Activated effector memory CD4-positive, alpha-beta T cell treated with anti-CD3 and anti-CD28 coated beads, Interleukin-2, amount 50 U/mL, for 16 hours (primary cell): ENCODE data around the gene OR2H1.
"Not testable (repeated sequence)": the region's sequence is repeated elsewhere in the genome, so short reads cannot be mapped to it uniquely, and the experiment has no call there.

Experiments used
- DNase-seq: peaks from one replicate; pipeline ENCODE4 v3.0.0-alpha.2; 2020

OR2H1 gene

GRCh38 chr6:29456971-29457370, at the start of gene OR2H1, which contains the start of gene OR11A1:
TSS of gene OR2H1 (plus strand) at chr6:29457155. CDS start at chr6:29461770, 4,615 bp downstream.
TSS of gene OR11A1 (minus strand) at chr6:29457071. CDS start at chr6:29427641, 29,430 bp downstream.
- no peak for DNase-seq

- DNase-seq, result no peak
Measured at GRCh38 chr6:29414588-29414987, 42.4 kb upstream of the OR2H1 start, which contains the start of gene OR12D1. TSS of gene OR12D1 (plus strand) at chr6:29414928.

GRCh38 chr6:29419516-29419915, 37.4 kb upstream of the OR2H1 start:
- no peak for DNase-seq

GRCh38 chr6:29424168-29424567, 32.8 kb upstream of the OR2H1 start:
- DNase-seq, result no peak

GRCh38 chr6:29424575-29424974, 32.4 kb upstream of the OR2H1 start:
- no peak for DNase-seq

- no peak for DNase-seq
Measured at GRCh38 chr6:29425075-29425474, 31.9 kb upstream of the OR2H1 start.

- DNase-seq, result no peak
Measured at GRCh38 chr6:29426654-29427053, 30.3 kb upstream of the OR2H1 start.

- not testable (repeated sequence) for DNase-seq
Measured at GRCh38 chr6:29436730-29437129, 20.2 kb upstream of the OR2H1 start.

- no peak for DNase-seq
Measured at GRCh38 chr6:29439006-29439405, 17.9 kb upstream of the OR2H1 start, which contains the start of gene OR10C1. TSS of gene OR10C1 (plus strand) at chr6:29439306. CDS start at chr6:29440016, 710 bp downstream.

GRCh38 chr6:29442719-29443118, 14.2 kb upstream of the OR2H1 start:
- no peak for DNase-seq

GRCh38 chr6:29444031-29444430, 12.9 kb upstream of the OR2H1 start:
- DNase-seq, result not testable (repeated sequence)

GRCh38 chr6:29447670-29448069, 9.3 kb upstream of the OR2H1 start:
- no peak for DNase-seq

GRCh38 chr6:29451471-29452193, 5.3 kb upstream of the OR2H1 start:
- DNase-seq, result no peak

GRCh38 chr6:29461021-29461814, 4.3 kb downstream of the OR2H1 start:
- DNase-seq, result no peak

- no peak for DNase-seq
Measured at GRCh38 chr6:29462022-29462421, 5.1 kb downstream of the OR2H1 start.

- no peak for DNase-seq
Measured at GRCh38 chr6:29465279-29465678, 8.3 kb downstream of the OR2H1 start.

GRCh38 chr6:29465801-29466200, 8.8 kb downstream of the OR2H1 start:
- no peak for DNase-seq

GRCh38 chr6:29466241-29466640, 9.3 kb downstream of the OR2H1 start:
- DNase-seq, result no peak

- DNase-seq, result no peak
Measured at GRCh38 chr6:29474996-29475395, 18.0 kb downstream of the OR2H1 start.

- no peak for DNase-seq
Measured at GRCh38 chr6:29477923-29478450, 21.0 kb downstream of the OR2H1 start.

GRCh38 chr6:29478740-29479139, 21.8 kb downstream of the OR2H1 start:
- DNase-seq, result no peak

GRCh38 chr6:29479560-29479959, 22.6 kb downstream of the OR2H1 start:
- DNase-seq, result no peak

GRCh38 chr6:29483186-29483585, 26.2 kb downstream of the OR2H1 start:
- no peak for DNase-seq

- no peak for DNase-seq
Measured at GRCh38 chr6:29483735-29484134, 26.8 kb downstream of the OR2H1 start.
